ENCODE results near the gene HEMGN. TPM values are rescaled to one million over a fixed set of nuclear protein-coding genes. Genes with fewer than 3 reads are reported as not detected.

The HEMGN gene
- total and polyA plus RNA-seq, 2 of the 13 experiments (the other 11 are each of a cell fraction or from before 2014, with no cell fraction given): not detected

DNA sequence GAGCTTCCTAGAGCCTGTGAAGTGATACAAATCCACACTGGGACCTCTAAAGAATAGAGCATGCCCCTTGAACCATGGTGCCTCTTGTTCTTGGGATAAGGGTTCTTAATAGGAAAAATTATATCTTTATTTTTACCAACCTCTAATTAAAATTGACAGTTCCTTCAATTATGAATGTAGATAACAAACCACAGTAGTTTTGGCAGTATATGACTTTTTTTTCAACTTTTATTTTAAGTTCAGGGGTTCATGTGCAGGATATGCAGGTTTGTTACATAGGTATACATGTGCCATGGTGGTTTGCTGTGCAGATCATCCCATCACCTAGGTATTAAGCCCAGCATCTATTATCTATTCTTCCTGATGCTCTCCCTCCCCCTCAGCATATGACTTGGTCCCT is 974 bp downstream of the HEMGN start:
- intact Hi-C loops (cut with micrococcal nuclease; ENCODE audit: unreplicated experiment) (no loop called here), in situ Hi-C loops (cut with HindIII; ENCODE audit: extremely low pct_ligation_motif_present, low pct_unique_long_range_greater_than_20kb) (no loop called here)
- no peaks in the 10 kb centered on the region for H3K79me2 ChIP-seq (ENCODE audit: insufficient read depth, low read length)
- no peak overlapping the region for H3K4me3 ChIP-seq (replicated peaks in 1 of 3; ENCODE audit: insufficient read depth in 1 of 3, low read depth in 2 of 3, low read length in 3 of 3)
- H3K36me3 ChIP-seq (replicated peaks in 1 of 2; ENCODE audit: control insufficient read depth in 1 of 2, insufficient read depth in 2 of 2, low read length in 2 of 2): no peaks in the 10 kb centered on the region
- peaks cover 2 to 3% of the 10 kb centered on the region in 2 experiments; a peak in 1 of 5 replicates for H3K27me3 ChIP-seq (ENCODE audit: control insufficient read depth in 1 of 2, insufficient read depth in 2 of 2, low read length in 2 of 2)
- BruUV-seq (replicated peaks): no TSS peak
- ATAC-seq (no peak), DNase-seq (ENCODE audit: low spot score) (no peak), FAIRE-seq (no peak)
- ChIA-PET CTCF (ENCODE audit: low intra/inter-chr PET ratio, low total read pairs) (no interaction called here), POLR2A (no interaction called here)
- no peak for TF ChIP-seq ZNF383 (CRISPR knock-in tag; IDR thresholded peaks at IDR 0.05; ENCODE audit: borderline replicate concordance)
- TF ChIP-seq ZSCAN29 (CRISPR knock-in tag; conservative IDR thresholded peaks at IDR 0.05): no peak
- TF ChIP-seq ATF3 (CRISPR knock-in tag; IDR thresholded peaks at IDR 0.05): no peak
- no peak for TF ChIP-seq NKX3-1 (CRISPR knock-in tag; IDR thresholded peaks at IDR 0.05)
- no peak for TF ChIP-seq ETS1 (CRISPR knock-in tag; IDR thresholded peaks at IDR 0.05)
- no peak for TF ChIP-seq ZNF34 (CRISPR knock-in tag; IDR thresholded peaks at IDR 0.05; ENCODE audit: borderline replicate concordance)
- no peak for TF ChIP-seq SALL2 (CRISPR knock-in tag; IDR thresholded peaks at IDR 0.05)
- no peak for TF ChIP-seq EP300 (IDR thresholded peaks at IDR 0.05; ENCODE audit: low read depth in 2 of 2, low read length in 2 of 2)
- TF ChIP-seq EP300 (CRISPR knock-in tag; IDR thresholded peaks at IDR 0.05; ENCODE audit: borderline replicate concordance): no peak
- TF ChIP-seq MBNL3 (CRISPR knock-in tag; conservative IDR thresholded peaks at IDR 0.05): no peak
- TF ChIP-seq, protein P1, sequence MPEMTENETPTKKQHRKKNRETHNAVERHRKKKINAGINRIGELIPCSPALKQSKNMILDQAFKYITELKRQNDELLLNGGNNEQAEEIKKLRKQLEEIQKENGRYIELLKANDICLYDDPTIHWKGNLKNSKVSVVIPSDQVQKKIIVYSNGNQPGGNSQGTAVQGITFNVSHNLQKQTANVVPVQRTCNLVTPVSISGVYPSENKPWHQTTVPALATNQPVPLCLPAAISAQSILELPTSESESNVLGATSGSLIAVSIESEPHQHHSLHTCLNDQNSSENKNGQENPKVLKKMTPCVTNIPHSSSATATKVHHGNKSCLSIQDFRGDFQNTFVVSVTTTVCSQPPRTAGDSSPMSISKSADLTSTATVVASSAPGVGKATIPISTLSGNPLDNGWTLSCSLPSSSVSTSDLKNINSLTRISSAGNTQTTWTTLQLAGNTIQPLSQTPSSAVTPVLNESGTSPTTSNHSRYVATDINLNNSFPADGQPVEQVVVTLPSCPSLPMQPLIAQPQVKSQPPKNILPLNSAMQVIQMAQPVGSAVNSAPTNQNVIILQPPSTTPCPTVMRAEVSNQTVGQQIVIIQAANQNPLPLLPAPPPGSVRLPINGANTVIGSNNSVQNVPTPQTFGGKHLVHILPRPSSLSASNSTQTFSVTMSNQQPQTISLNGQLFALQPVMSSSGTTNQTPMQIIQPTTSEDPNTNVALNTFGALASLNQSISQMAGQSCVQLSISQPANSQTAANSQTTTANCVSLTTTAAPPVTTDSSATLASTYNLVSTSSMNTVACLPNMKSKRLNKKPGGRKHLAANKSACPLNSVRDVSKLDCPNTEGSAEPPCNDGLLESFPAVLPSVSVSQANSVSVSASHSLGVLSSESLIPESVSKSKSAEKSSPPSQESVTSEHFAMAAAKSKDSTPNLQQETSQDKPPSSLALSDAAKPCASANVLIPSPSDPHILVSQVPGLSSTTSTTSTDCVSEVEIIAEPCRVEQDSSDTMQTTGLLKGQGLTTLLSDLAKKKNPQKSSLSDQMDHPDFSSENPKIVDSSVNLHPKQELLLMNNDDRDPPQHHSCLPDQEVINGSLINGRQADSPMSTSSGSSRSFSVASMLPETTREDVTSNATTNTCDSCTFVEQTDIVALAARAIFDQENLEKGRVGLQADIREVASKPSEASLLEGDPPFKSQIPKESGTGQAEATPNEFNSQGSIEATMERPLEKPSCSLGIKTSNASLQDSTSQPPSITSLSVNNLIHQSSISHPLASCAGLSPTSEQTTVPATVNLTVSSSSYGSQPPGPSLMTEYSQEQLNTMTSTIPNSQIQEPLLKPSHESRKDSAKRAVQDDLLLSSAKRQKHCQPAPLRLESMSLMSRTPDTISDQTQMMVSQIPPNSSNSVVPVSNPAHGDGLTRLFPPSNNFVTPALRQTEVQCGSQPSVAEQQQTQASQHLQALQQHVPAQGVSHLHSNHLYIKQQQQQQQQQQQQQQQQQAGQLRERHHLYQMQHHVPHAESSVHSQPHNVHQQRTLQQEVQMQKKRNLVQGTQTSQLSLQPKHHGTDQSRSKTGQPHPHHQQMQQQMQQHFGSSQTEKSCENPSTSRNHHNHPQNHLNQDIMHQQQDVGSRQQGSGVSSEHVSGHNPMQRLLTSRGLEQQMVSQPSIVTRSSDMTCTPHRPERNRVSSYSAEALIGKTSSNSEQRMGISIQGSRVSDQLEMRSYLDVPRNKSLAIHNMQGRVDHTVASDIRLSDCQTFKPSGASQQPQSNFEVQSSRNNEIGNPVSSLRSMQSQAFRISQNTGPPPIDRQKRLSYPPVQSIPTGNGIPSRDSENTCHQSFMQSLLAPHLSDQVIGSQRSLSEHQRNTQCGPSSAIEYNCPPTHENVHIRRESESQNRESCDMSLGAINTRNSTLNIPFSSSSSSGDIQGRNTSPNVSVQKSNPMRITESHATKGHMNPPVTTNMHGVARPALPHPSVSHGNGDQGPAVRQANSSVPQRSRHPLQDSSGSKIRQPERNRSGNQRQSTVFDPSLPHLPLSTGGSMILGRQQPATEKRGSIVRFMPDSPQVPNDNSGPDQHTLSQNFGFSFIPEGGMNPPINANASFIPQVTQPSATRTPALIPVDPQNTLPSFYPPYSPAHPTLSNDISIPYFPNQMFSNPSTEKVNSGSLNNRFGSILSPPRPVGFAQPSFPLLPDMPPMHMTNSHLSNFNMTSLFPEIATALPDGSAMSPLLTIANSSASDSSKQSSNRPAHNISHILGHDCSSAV (CRISPR knock-in tag; IDR thresholded peaks at IDR 0.05; ENCODE audit: borderline replicate concordance): no peak
- TF ChIP-seq MTA1 (CRISPR knock-in tag; IDR thresholded peaks at IDR 0.05; ENCODE audit: borderline replicate concordance): no peak
- no peak for TF ChIP-seq ZFP36L2 (CRISPR knock-in tag; IDR thresholded peaks at IDR 0.05)
- H3K9ac ChIP-seq (ENCODE audit: insufficient read depth, low read depth, low read length): no peak overlapping the region
- H2AFZ ChIP-seq (ENCODE audit: low read length): no peak overlapping the region
- H4K20me1 ChIP-seq (ENCODE audit: insufficient read depth, low read length): no peaks in the 10 kb centered on the region
- H3K4me2 ChIP-seq (ENCODE audit: low read depth, low read length): no peak overlapping the region
- H3K27ac ChIP-seq (ENCODE audit: extremely low read length, insufficient read depth, low read length): no peak overlapping the region
- H3K4me1 ChIP-seq (ENCODE audit: insufficient read depth, low read length): no peaks in the 10 kb centered on the region
- no peaks in the 10 kb centered on the region for H3K9me3 ChIP-seq (ENCODE audit: low read length)
